Hepatic stellate cell (primary cell): ENCODE data around the gene ABCD3.
A peak's percentile ranks its signal among the peaks of the same experiment; 100 is the strongest.

Experiments used
- DNase-seq: peaks from one replicate; pipeline ENCODE4 v3.0.0; 2011; ENCODE audit warnings: low spot score

Gene ABCD3

GRCh38 chr1:94527447-94528031 lies 109.3 kb downstream of the ABCD3 start:
- no peak for DNase-seq

DNA sequence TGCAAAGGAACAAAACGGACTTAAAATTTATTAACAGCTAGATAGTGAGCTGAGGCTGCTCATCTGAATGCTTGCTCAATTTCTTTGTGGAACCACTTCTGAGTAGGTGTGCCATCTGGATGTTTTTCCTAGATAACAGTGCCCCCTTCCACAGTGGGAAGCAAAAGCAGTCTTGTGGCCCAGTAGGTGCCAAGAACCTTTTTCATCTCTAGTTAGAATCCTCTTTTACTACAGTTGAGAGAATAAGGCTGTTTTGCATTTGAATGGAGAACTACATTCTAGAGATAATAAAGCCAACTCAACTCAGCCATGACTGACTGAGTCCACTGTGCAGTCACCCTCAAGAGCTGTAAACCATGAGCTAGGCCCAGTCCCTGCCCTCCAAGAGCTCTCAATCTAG lies 110.1 kb downstream of the ABCD3 start:
- DNase-seq = no peak

DNA sequence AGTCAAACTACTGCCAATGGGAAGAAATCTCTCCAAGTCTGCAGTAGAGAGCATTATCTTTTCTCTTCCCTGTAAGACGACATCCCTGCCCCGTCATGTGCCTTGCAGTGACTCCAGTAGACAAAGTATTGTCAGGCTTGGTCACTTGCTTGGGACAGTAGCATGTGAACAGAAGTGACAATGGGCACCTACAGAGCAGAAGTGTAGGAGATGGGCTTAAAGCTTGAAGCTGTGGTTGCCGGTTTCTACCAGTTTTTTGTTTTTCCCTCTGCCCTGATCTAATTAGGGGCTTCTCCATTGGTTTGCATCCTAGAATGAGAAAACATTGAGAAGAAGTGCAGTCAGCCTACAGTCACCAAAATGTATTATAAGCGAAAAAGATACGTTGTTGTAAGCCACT lies 110.6 kb downstream of the ABCD3 start:
- DNase-seq = no peak

- no peak for DNase-seq
Observed at GRCh38 chr1:94529416-94529815, 111.2 kb downstream of the ABCD3 start.

DNA sequence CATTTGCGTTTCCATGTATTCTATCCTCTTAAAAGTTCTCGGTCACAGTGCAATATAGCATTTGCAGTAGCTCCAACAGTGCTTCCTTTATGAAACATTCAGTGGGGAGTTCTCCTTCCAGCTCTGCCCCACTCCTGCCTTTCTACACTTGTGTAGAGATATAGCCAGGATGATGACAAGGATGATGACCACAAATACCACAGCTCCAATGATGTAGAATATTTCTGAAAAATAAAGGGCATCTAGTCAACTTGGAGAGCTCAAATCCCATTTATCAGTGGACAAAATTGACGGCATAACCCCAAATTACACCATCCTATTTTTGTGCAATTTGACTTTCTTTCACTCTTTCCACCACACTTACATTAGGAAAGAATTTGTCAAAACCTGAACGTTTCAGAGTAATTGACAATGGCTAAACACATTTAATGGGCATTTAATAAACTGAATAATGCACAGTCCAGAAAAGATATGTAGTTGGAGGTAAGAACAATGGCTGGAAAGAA lies 112.2 kb downstream of the ABCD3 start:
- DNase-seq = no peak

DNA sequence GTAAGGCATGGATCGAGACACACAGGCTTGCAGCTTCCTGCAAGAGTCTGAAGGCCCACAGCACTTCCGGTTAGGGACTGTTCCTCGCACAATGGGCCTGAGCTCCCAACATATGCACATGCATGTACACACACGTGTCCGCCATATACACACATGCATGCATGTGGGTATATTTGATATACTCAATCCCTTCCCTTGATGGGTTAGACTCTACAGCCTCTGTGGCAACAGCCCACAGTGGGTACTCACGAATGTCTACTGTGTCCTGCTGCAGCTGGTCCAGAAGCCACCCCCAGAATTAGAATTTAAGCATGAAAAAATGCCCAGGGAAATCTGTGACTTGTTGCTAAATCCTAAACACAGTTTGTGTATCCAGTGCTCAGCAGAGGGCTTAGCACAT lies 113.5 kb downstream of the ABCD3 start:
- no peak for DNase-seq

- DNase-seq = no peak
Observed at GRCh38 chr1:94532077-94532476, 113.9 kb downstream of the ABCD3 start.

DNA sequence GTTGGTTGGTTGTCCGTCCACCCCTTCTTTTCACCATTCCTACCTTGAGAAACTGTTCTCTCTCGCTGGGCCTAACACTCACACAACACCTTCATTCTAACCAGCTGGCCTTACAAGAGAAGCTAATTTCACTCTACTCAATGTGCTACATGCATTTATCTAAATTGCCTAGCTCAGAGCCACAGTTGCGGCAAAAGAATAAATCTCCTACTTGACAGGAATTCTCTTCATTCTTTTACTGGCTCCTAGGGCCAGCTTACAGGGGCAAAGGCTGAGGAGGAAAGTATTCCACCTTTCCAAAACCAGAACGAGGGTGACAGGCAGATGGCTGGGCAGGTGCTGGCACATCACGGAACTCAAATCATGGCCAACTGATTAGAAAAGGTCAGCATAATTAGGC lies 116.9 kb downstream of the ABCD3 start:
- no peak for DNase-seq

DNA sequence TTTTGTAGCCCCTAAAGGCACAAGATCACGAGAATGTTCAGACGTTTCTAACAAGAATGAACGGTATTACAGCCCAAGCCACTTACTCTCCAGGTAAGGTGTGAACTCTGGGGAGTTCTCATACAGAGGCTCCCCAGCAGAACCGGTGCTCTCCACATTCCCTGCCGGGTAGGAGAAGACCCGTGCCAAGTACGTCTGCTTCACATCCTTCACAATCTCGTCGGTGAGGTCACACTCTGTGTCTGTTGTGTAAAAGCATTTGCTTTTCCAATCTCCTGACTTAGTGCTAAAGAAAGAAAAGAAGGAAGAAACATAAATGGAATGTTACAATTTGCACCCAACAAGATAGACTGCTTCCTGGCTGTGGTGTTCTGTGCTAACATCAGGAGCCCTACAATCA lies 117.7 kb downstream of the ABCD3 start:
- no peak for DNase-seq

DNA sequence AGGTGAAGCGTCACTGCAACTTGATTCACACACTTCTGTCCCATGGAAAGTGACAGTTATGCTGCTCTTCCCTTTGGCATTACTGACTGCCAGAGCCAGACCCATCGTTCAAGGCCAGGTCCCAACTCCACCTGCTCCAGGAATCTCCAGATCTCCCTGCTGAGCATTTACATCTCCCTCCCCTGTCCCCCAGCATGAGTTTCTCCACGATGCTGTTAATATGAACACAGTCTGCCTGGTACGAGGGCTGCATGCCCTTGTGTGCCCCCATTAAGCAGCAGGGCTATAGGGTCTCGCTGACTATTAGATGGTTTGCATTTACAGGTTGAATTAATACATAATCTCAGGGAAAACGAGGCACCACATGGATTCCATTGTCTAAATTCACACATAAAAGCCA lies 119.1 kb downstream of the ABCD3 start:
- no peak for DNase-seq

DNA sequence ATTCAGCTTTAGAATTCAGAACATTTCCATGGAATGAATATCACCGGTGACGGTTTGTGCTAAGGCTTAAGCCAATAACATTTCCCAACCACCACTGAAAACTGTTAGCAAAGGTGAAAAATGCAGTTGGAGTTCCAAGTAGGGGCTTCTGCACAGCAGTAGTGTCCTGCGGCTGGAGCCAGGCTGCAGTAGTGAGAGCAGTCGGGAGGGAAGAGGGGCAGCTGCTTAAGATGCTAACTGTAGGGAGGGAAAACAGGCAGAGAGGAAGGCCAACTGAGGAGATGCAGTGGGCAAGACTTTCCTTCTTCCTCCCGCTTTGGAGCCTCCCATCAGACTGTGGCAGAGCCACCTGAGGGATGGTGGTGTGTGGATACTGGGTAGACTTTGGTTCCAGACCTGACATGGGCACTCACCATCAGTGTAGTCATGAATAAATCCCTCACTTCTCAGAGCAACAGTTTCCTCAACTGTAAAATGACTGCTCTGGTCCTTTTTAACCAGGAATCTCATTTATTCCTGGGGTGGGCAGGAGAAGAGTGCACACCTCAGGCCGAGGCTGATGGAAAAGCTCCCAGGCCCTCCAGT lies 120.1 kb downstream of the ABCD3 start:
- no peak for DNase-seq

DNA sequence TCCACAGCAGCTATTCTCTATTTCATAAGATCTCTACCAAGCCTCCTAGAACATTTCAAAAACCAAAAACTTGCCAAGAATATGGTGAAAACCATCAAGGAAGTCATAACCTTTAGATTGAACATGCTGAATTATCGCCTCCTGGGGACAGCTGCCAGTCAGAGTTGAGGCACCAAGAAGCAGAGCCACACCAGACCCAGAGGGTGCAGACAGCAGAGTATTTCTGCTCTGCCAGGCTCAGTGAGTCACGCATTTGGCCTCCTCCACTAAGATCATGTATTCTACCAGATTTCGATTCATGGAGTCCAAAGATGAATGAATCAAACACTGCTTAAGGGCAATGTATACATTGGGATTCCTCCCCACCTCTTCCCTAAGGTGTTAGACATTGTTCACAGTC lies 121.3 kb downstream of the ABCD3 start:
- DNase-seq = no peak

GRCh38 chr1:94540440-94541245 lies 122.5 kb downstream of the ABCD3 start:
- DNase-seq = no peak

GRCh38 chr1:94541246-94542087 lies 123.3 kb downstream of the ABCD3 start, which contains the start of gene F3:
Gene F3 (minus strand): TSS chr1:94541759. CDS start chr1:94541636, 123 bp downstream.
- peak; percentile 87 for DNase-seq

DNA sequence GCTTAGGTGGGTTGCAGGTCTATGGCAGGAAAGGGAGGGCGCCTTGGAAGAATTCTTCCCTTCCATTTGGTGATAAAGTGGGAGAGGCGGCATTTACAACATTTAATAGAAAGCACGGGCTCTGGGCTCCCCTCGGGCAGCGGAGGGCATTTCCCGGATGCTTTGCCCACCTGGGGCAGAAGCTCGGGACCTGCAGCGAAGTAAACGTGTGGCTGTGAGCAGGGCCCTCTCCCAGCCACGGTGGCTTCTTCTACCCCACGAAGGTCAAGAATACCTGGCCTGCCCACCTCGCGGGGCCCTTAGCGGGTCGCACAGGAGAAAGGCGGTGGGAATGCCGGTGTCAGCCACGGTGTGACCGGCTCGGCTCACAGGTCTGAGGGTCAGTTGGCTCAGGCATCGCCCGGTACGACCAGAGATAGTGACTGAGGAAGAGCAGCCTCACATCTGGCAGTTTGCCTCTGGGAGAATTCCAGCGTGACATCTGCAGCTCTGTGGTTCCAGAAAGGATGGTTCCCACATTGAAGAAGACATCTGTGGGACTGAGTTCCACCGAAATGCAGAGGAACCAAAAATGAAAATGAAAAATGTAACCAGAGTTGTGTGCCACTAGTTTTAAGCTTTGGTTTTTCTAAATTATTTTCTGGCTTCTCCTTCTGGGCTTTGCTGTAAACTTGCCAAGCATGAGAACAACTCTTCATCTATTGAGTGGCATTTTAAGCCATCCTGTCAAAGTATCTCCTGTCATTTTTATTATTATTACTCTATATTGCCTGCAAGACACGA lies 124.1 kb downstream of the ABCD3 start:
- DNase-seq = peak; percentile 42

GRCh38 chr1:94543001-94543400 lies 124.8 kb downstream of the ABCD3 start:
- no peak for DNase-seq

- no peak for DNase-seq
Observed at GRCh38 chr1:94543893-94544635, 125.9 kb downstream of the ABCD3 start.

GRCh38 chr1:94544706-94545490 lies 126.7 kb downstream of the ABCD3 start:
- peak; percentile 35 for DNase-seq

- DNase-seq = no peak
Observed at GRCh38 chr1:94549706-94550105, 131.5 kb downstream of the ABCD3 start.

DNA sequence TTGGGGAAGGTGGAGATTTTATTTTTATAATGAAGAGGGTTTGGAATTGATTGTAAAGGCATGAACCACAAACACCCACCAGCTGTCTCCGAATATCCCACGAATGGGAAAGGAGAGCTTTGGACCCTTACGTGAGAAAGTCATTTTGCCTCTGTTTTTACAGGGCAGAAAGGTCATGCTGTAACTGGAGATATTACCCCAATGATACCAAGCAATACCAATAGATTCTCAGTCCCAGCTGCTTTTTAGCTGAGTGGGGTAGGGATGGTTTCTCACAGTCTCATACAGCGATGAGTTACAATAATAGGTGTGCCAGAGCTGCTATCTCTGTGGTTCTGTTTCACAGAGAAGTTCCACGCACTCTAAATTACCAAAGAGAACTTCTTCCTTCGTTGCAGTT lies 132.2 kb downstream of the ABCD3 start:
- DNase-seq = no peak
